Upper lobe of left lung (tissue), 4 donors: ENCODE results near the gene GSPT1.

Experiments
- CTCF ChIP-seq, 6 experiments: fragments of 450-650 bp in 4 of 6; fragments of 200-600 bp in 2 of 6; sonication (generic) in 2 of 6; IDR thresholded peaks; one replicate each; pipeline ENCODE4 v1.5.1; 2016 to 2019; ENCODE audit warnings: antibody characterized with exemption in 6 of 6
- POLR2AphosphoS5 ChIP-seq, 2 donors: sonication (generic); formaldehyde crosslinking; IDR thresholded peaks; one replicate each; pipeline ENCODE4 v1.5.1; 2017; ENCODE audit warnings: antibody characterized with exemption in 2 of 2

DNA sequence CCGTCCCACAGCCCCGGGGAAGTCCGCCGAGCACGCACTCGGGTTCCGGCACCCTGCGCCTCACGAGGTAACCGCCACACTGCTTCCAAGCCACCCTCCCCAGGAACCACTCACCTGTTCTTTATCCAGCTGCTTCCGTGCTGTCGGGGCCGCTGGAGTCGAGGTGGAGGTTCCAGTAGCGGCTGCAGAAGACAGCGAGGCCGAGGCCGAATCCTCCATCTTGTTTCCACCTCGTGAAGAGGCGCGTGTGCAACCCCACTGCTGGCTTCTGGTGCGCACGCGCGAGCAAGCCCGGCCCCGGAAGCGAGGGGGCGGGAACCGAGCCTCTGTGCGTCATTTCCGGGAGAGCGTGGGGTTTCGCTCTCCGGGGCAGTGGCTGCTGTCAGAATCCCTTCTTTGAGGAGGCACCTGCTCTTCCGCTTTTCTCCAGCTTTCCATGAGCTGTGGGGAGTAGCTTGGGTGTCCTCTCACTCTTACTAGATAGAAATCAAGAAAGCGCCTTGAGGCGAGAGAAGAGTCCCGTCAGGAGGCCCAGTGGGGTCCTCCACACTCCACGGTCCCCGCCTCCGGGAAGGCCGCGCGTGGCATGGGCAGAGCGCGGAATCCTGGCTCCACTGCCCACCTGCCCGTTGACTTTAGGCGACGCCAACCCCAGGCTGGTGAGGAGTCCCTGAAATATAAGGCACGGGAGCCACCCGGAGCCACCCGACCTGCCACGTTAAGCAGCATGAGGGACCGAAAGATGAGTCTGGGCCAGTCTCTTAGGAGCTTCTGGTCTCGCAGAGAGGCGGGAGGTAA lies 64.3 kb downstream of the GSPT1 start, which contains the start of gene RSL1D1:
- TF ChIP-seq CTCF (IDR thresholded peaks at IDR 0.05), result peak in 1 of 6 experiments; percentile 6
- peak; percentile 84 to 91 for TF ChIP-seq POLR2AphosphoS5 (IDR thresholded peaks at IDR 0.05)
